Measurements from ENCODE around the gene USE1. TPM values are rescaled to one million over a fixed set of nuclear protein-coding genes. Genes with fewer than 3 reads are reported as not detected.

The USE1 gene
- total and polyA plus RNA-seq, 4 donors = 9.6 to 27.8 (median 18.1) TPM

DNA sequence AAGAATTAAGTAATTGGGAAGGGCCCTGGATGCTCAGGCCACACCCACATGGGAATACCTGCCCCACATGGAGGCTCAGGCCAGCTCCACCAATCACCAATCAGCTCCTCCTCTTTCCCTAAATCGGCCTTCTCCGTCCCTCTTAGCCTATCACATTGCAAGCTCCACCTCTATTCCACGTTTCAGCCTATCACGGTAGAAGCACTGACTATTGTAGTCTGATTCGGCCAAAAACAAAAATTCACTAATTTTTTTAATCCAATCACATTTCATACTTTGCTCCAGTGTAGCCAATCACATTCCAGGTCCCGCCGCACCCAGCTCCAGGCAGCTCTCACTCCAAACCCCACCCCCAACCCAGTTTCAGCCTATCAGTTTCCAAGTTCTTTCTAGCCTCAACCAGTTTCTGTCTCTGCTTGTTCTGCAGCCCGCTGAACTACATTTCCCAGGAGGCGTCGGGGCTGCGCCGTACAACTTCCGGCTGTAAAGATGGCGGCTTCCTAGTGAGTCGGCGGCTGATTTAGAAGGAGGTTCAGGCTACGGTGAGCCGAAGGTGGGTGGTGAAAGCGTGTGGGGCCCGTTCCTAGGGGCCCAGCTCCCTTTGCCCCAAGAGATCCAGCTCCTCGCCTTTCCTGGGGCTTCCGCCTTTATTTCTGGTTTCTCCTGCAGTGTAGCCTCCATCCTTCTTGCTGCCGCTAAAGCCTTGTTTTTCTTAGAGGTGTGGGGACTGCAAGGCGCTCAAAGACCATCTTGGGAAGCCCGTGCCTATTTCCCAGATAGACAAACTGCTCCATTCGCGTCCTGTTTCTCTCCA lies 52.0 kb downstream of the USE1 start, which contains the start of gene BABAM1:
TSS of gene BABAM1 (plus strand) at position 469 of the 814 bp plus-strand sequence. CDS start 1,364 bp downstream, outside the sequence.
- WGBS = under 1% methylated on average over 27 of the region's 27 CpGs
- H3K4me1 ChIP-seq (ENCODE audit: control insufficient read depth in 4 of 4, insufficient read depth in 4 of 4, low read length in 3 of 4) = peaks cover 3 to 11% (median 10%) of the 10 kb centered on the region in 4 donors
- peak within 1 kb of the TSS in 1 of 2 donors; percentile 76 for H3K27ac ChIP-seq (ENCODE audit: low read depth in 1 of 2, low read length in 2 of 2)
- no peaks in the 10 kb centered on the region for H3K9me3 ChIP-seq (ENCODE audit: control insufficient read depth in 4 of 4, low read length in 3 of 4)
- no peak for TF ChIP-seq FOXA1 (IDR thresholded peaks at IDR 0.05)
- TF ChIP-seq NR2F2 (IDR thresholded peaks at IDR 0.05) = peak; percentile 39
- no peak for TF ChIP-seq TAF1 (conservative IDR thresholded peaks at IDR 0.05)
- no peak for TF ChIP-seq FOXA2 (IDR thresholded peaks at IDR 0.05)
- TF ChIP-seq, protein P1, sequence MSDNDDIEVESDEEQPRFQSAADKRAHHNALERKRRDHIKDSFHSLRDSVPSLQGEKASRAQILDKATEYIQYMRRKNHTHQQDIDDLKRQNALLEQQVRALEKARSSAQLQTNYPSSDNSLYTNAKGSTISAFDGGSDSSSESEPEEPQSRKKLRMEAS (IDR thresholded peaks at IDR 0.05) = peak; percentile 51
- TF ChIP-seq, protein P2, sequence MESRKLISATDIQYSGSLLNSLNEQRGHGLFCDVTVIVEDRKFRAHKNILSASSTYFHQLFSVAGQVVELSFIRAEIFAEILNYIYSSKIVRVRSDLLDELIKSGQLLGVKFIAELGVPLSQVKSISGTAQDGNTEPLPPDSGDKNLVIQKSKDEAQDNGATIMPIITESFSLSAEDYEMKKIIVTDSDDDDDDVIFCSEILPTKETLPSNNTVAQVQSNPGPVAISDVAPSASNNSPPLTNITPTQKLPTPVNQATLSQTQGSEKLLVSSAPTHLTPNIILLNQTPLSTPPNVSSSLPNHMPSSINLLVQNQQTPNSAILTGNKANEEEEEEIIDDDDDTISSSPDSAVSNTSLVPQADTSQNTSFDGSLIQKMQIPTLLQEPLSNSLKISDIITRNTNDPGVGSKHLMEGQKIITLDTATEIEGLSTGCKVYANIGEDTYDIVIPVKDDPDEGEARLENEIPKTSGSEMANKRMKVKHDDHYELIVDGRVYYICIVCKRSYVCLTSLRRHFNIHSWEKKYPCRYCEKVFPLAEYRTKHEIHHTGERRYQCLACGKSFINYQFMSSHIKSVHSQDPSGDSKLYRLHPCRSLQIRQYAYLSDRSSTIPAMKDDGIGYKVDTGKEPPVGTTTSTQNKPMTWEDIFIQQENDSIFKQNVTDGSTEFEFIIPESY (IDR thresholded peaks at IDR 0.05) = no peak
- TF ChIP-seq, protein P3, sequence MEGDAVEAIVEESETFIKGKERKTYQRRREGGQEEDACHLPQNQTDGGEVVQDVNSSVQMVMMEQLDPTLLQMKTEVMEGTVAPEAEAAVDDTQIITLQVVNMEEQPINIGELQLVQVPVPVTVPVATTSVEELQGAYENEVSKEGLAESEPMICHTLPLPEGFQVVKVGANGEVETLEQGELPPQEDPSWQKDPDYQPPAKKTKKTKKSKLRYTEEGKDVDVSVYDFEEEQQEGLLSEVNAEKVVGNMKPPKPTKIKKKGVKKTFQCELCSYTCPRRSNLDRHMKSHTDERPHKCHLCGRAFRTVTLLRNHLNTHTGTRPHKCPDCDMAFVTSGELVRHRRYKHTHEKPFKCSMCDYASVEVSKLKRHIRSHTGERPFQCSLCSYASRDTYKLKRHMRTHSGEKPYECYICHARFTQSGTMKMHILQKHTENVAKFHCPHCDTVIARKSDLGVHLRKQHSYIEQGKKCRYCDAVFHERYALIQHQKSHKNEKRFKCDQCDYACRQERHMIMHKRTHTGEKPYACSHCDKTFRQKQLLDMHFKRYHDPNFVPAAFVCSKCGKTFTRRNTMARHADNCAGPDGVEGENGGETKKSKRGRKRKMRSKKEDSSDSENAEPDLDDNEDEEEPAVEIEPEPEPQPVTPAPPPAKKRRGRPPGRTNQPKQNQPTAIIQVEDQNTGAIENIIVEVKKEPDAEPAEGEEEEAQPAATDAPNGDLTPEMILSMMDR (IDR thresholded peaks at IDR 0.05; ENCODE audit: low read depth, low read length, missing input control) = no peak
- TF ChIP-seq RAD21 (IDR thresholded peaks at IDR 0.05) = peak in 1 of 2 donors; percentile 5
- peak; percentile 99 for TF ChIP-seq YY1 (IDR thresholded peaks at IDR 0.05)
- peak; percentile 100 for TF ChIP-seq SP1 (IDR thresholded peaks at IDR 0.05)
- TF ChIP-seq GABPA (IDR thresholded peaks at IDR 0.05 in 1 of 2, conservative IDR thresholded peaks at IDR 0.05 in 1 of 2) = peak; percentile 83 to 96
- no peak for TF ChIP-seq JUND (IDR thresholded peaks at IDR 0.05)
- TF ChIP-seq HNF4G (IDR thresholded peaks at IDR 0.05) = no peak
- peak; percentile 28 to 37 for TF ChIP-seq RXRA (IDR thresholded peaks at IDR 0.05)
- no peak for TF ChIP-seq EGR1 (IDR thresholded peaks at IDR 0.05; ENCODE audit: low read depth in 2 of 2)
- peak; percentile 14 to 17 for TF ChIP-seq HNF4A (conservative IDR thresholded peaks at IDR 0.05)
- TF ChIP-seq, protein P4, sequence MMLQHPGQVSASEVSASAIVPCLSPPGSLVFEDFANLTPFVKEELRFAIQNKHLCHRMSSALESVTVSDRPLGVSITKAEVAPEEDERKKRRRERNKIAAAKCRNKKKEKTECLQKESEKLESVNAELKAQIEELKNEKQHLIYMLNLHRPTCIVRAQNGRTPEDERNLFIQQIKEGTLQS (IDR thresholded peaks at IDR 0.05) = peak; percentile 27
- TF ChIP-seq, protein P5, sequence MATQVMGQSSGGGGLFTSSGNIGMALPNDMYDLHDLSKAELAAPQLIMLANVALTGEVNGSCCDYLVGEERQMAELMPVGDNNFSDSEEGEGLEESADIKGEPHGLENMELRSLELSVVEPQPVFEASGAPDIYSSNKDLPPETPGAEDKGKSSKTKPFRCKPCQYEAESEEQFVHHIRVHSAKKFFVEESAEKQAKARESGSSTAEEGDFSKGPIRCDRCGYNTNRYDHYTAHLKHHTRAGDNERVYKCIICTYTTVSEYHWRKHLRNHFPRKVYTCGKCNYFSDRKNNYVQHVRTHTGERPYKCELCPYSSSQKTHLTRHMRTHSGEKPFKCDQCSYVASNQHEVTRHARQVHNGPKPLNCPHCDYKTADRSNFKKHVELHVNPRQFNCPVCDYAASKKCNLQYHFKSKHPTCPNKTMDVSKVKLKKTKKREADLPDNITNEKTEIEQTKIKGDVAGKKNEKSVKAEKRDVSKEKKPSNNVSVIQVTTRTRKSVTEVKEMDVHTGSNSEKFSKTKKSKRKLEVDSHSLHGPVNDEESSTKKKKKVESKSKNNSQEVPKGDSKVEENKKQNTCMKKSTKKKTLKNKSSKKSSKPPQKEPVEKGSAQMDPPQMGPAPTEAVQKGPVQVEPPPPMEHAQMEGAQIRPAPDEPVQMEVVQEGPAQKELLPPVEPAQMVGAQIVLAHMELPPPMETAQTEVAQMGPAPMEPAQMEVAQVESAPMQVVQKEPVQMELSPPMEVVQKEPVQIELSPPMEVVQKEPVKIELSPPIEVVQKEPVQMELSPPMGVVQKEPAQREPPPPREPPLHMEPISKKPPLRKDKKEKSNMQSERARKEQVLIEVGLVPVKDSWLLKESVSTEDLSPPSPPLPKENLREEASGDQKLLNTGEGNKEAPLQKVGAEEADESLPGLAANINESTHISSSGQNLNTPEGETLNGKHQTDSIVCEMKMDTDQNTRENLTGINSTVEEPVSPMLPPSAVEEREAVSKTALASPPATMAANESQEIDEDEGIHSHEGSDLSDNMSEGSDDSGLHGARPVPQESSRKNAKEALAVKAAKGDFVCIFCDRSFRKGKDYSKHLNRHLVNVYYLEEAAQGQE (IDR thresholded peaks at IDR 0.05) = peak; percentile 50
- H3K27me3 ChIP-seq (ENCODE audit: control insufficient read depth in 4 of 4, insufficient read depth in 4 of 4, low read length in 3 of 4) = no peaks in the 10 kb centered on the region
- H3K36me3 ChIP-seq (ENCODE audit: control insufficient read depth in 4 of 4, insufficient read depth in 3 of 4, low read depth in 1 of 4, low read length in 3 of 4) = peaks cover 0 to 12% (median 6%) of the 10 kb centered on the region in 4 donors
- DNase-seq (ENCODE audit: low spot score) = peak; percentile 93
- peak within 1 kb of the TSS; percentile 66 to 95 for H3K9ac ChIP-seq (ENCODE audit: low read depth in 1 of 2, low read length in 2 of 2)
- H3K4me3 ChIP-seq (ENCODE audit: low read depth in 1 of 3, low read length in 3 of 3) = peak within 1 kb of the TSS; percentile 81 to 100 (median 94)
